Astrocyte (in vitro differentiated cells and primary cell): ENCODE results near the gene SENP1. TPM values are rescaled to one million over a fixed set of nuclear protein-coding genes. Genes with fewer than 3 reads are reported as not detected.

Experiments used
- DNase-seq: peaks from one replicate; pipeline ENCODE4 v3.0.0-alpha.2; 2010; ENCODE audit warnings: low read depth
- FAIRE-seq: peaks from 2 replicates; lab custom pipeline; 2011; peaks lifted over from hg19 to GRCh38; lab: Jason Lieb, UNC
- H2AFZ ChIP-seq: 2 replicates; pipeline ENCODE4 v1.6.0; 2012; ENCODE audit warnings: low read depth, low read length, inconsistent platforms
- H3K27ac ChIP-seq: 2 replicates; pipeline ENCODE4 v1.5.1; 2011; ENCODE audit warnings: low read depth, low read length, inconsistent platforms
- H3K27me3 ChIP-seq: 2 replicates; pipeline ENCODE4 v1.6.0; 2011; ENCODE audit warnings: low read length, inconsistent platforms; ENCODE audit not compliant: insufficient read depth
- H3K36me3 ChIP-seq: 2 replicates; pipeline ENCODE4 v1.5.1; 2011; ENCODE audit warnings: low read length, inconsistent platforms; ENCODE audit not compliant: insufficient read depth
- H3K4me1 ChIP-seq: 2 replicates; pipeline ENCODE4 v1.5.1; 2011; ENCODE audit warnings: low read length, inconsistent platforms; ENCODE audit not compliant: insufficient read depth
- H3K4me2 ChIP-seq: 2 replicates; pipeline ENCODE4 v1.6.0; 2012; ENCODE audit warnings: low read length, inconsistent platforms
- H3K4me3 ChIP-seq: 2 replicates; pipeline ENCODE4 v1.5.1; 2011; ENCODE audit warnings: low read depth, mild to moderate bottlenecking, low read length, inconsistent platforms; ENCODE audit not compliant: insufficient read depth
- H3K79me2 ChIP-seq: 2 replicates; pipeline ENCODE4 v1.6.0; 2012; ENCODE audit warnings: mild to moderate bottlenecking, low read length, inconsistent platforms; ENCODE audit not compliant: insufficient read depth
- H3K9ac ChIP-seq: 2 replicates; pipeline ENCODE4 v1.6.0; 2012; ENCODE audit warnings: mild to moderate bottlenecking, low read length, inconsistent platforms
- H3K9me3 ChIP-seq: 2 replicates; pipeline ENCODE4 v1.5.1; 2012; ENCODE audit warnings: low read depth, mild to moderate bottlenecking, low read length, inconsistent platforms; ENCODE audit not compliant: insufficient read depth
- H4K20me1 ChIP-seq: 2 replicates; pipeline ENCODE4 v1.6.0; 2012; ENCODE audit warnings: low read length, inconsistent platforms; ENCODE audit not compliant: insufficient read depth
- H3K27ac Mint-ChIP-seq: one replicate; pipeline ENCODE4 v1.8.0; 2021; ENCODE audit warnings: mild to moderate bottlenecking, mixed read lengths; ENCODE audit not compliant: unreplicated experiment
- H3K27me3 Mint-ChIP-seq: one replicate; pipeline ENCODE4 v1.8.0; 2021; ENCODE audit warnings: low read depth, mixed read lengths; ENCODE audit not compliant: unreplicated experiment
- H3K36me3 Mint-ChIP-seq: one replicate; pipeline ENCODE4 v1.8.0; 2021; ENCODE audit warnings: low read depth, mixed read lengths; ENCODE audit not compliant: unreplicated experiment
- H3K4me1 Mint-ChIP-seq: one replicate; pipeline ENCODE4 v1.8.0; 2021; ENCODE audit warnings: low read depth, mixed read lengths; ENCODE audit not compliant: unreplicated experiment
- H3K4me3 Mint-ChIP-seq: one replicate; pipeline ENCODE4 v1.8.0; 2021; ENCODE audit warnings: mild to moderate bottlenecking, moderate library complexity, mixed read lengths; ENCODE audit not compliant: unreplicated experiment
- H3K9me3 Mint-ChIP-seq: one replicate; pipeline ENCODE4 v1.8.0; 2021; ENCODE audit warnings: mild to moderate bottlenecking, mixed read lengths; ENCODE audit not compliant: unreplicated experiment
- CTCF ChIP-seq: IDR thresholded peaks from 2 replicates; pipeline ENCODE4 v1.5.1; 2011; ENCODE audit warnings: low read depth, mild to moderate bottlenecking, inconsistent platforms, low read length, moderate library complexity; ENCODE audit not compliant: insufficient read depth
- EZH2 ChIP-seq: IDR thresholded peaks from 2 replicates; pipeline ENCODE4 v1.6.1; 2012; ENCODE audit warnings: mild to moderate bottlenecking, low read length, inconsistent platforms; ENCODE audit not compliant: insufficient read depth
- total RNA-seq: library from RNA; stranded (reverse); gene quantifications from 2 replicates; pipeline ENCODE4 v1.2.1, GENCODE V29; 2021

SENP1 gene
- total RNA-seq, 1 donor from 2014 or later, result 13.6 TPM

- peaks cover 40% of the 10 kb centered on the region for H3K36me3 ChIP-seq
- FAIRE-seq (no peak), DNase-seq (no peak)
- no peak overlapping the region for H2AFZ ChIP-seq
- peaks cover 2% of the 10 kb centered on the region for H3K9me3 Mint-ChIP-seq
- no peak overlapping the region for H3K4me3 ChIP-seq
- peaks cover 16% of the 10 kb centered on the region for H3K36me3 Mint-ChIP-seq
- no peak overlapping the region for H3K9ac ChIP-seq
- no peaks in the 10 kb centered on the region for H4K20me1 ChIP-seq
- no peak overlapping the region for H3K27ac ChIP-seq
- H3K9me3 ChIP-seq, result no peaks in the 10 kb centered on the region
- no peak overlapping the region for H3K4me3 Mint-ChIP-seq
- no peak for TF ChIP-seq CTCF
- TF ChIP-seq EZH2, result no peak
- no peaks in the 10 kb centered on the region for H3K27me3 Mint-ChIP-seq
- H3K4me1 ChIP-seq, result no peaks in the 10 kb centered on the region
- no peak overlapping the region for H3K27ac Mint-ChIP-seq
- H3K79me2 ChIP-seq, result no peaks in the 10 kb centered on the region
- H3K27me3 ChIP-seq, result no peaks in the 10 kb centered on the region
- no peak overlapping the region for H3K4me2 ChIP-seq
- no peaks in the 10 kb centered on the region for H3K4me1 Mint-ChIP-seq
Observed at GRCh38 chr12:48061938-48062719, 43.8 kb downstream of the SENP1 start.

GRCh38 chr12:48060474-48060873 lies 45.4 kb downstream of the SENP1 start:
- Mint-ChIP-seq H3K27ac (no peak overlapping the region), H3K36me3 (peaks cover 16% of the 10 kb centered on the region), H3K4me1 (no peaks in the 10 kb centered on the region), H3K9me3 (peaks cover 2% of the 10 kb centered on the region), H3K27me3 (no peaks in the 10 kb centered on the region), H3K4me3 (no peak overlapping the region)
- Histone ChIP-seq H3K4me1 (no peaks in the 10 kb centered on the region), H3K9ac (no peak overlapping the region), H3K36me3 (peaks cover 34% of the 10 kb centered on the region), H2AFZ (no peak overlapping the region), H3K9me3 (no peaks in the 10 kb centered on the region), H3K27ac (no peak overlapping the region), H3K27me3 (no peaks in the 10 kb centered on the region), H4K20me1 (no peaks in the 10 kb centered on the region), H3K79me2 (no peaks in the 10 kb centered on the region), H3K4me2 (no peak overlapping the region), H3K4me3 (no peak overlapping the region)
- FAIRE-seq (no peak), DNase-seq (no peak)
- TF ChIP-seq CTCF, result no peak
- no peak for TF ChIP-seq EZH2

GRCh38 chr12:48058771-48059170 lies 47.1 kb downstream of the SENP1 start:
- no peaks in the 10 kb centered on the region for H3K27me3 Mint-ChIP-seq
- Histone ChIP-seq H3K9ac (no peak overlapping the region), H3K79me2 (no peaks in the 10 kb centered on the region), H3K36me3 (peaks cover 22% of the 10 kb centered on the region), H2AFZ (no peak overlapping the region), H3K27ac (no peak overlapping the region), H4K20me1 (no peaks in the 10 kb centered on the region), H3K27me3 (no peaks in the 10 kb centered on the region), H3K9me3 (no peaks in the 10 kb centered on the region), H3K4me2 (no peak overlapping the region), H3K4me3 (no peak overlapping the region), H3K4me1 (no peaks in the 10 kb centered on the region)
- H3K9me3 Mint-ChIP-seq, result peaks cover 2% of the 10 kb centered on the region
- H3K4me3 Mint-ChIP-seq, result no peak overlapping the region
- no peak overlapping the region for H3K27ac Mint-ChIP-seq
- H3K4me1 Mint-ChIP-seq, result no peaks in the 10 kb centered on the region
- DNase-seq (no peak), FAIRE-seq (no peak)
- TF ChIP-seq EZH2, result no peak
- TF ChIP-seq CTCF, result no peak
- peaks cover 16% of the 10 kb centered on the region for H3K36me3 Mint-ChIP-seq
